Fibroblast of lung (primary cell): ENCODE data around the gene GSPT1.

ENCODE experiments used
- EZH2 ChIP-seq: IDR thresholded peaks from 2 replicates; pipeline ENCODE4 v1.5.1; 2012; ENCODE audit warnings: low read length, control low read depth, mild to moderate bottlenecking; ENCODE audit errors: missing control alignments
- TF ChIP-seq, protein P1 (sequence below), 2 donors: IDR thresholded peaks in 1 of 2; conservative IDR thresholded peaks in 1 of 2; 1 replicate in 1 of 2; 2 replicates in 1 of 2; pipeline ENCODE4 v1.5.1; 2011 to 2012; ENCODE audit warnings: low read length in 2 of 2, control low read depth in 1 of 2, inconsistent platforms in 1 of 2, low read depth in 1 of 2, mild to moderate bottlenecking in 1 of 2

DNA sequence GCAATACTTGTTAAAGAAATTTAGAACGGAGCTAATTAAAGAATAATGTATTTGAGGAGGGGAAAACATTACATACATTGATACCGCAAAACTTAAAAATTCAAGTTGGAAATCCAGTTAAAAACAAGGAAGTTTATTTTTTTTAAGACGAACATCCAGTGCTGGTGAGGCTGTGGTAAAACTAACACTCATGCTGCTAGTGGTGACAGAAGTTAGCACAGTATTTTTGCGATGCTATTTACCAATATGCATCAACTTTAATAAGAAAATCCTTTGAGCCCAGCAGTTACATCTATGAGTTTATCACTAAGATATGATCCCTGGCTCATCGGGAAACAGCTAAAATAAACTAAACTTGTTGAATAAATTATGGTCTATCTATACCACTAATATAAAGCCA is 31.7 kb downstream of the GSPT1 start:
- TF ChIP-seq, protein P1, sequence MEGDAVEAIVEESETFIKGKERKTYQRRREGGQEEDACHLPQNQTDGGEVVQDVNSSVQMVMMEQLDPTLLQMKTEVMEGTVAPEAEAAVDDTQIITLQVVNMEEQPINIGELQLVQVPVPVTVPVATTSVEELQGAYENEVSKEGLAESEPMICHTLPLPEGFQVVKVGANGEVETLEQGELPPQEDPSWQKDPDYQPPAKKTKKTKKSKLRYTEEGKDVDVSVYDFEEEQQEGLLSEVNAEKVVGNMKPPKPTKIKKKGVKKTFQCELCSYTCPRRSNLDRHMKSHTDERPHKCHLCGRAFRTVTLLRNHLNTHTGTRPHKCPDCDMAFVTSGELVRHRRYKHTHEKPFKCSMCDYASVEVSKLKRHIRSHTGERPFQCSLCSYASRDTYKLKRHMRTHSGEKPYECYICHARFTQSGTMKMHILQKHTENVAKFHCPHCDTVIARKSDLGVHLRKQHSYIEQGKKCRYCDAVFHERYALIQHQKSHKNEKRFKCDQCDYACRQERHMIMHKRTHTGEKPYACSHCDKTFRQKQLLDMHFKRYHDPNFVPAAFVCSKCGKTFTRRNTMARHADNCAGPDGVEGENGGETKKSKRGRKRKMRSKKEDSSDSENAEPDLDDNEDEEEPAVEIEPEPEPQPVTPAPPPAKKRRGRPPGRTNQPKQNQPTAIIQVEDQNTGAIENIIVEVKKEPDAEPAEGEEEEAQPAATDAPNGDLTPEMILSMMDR (conservative IDR thresholded peaks at IDR 0.05 in 1 of 2, IDR thresholded peaks at IDR 0.05 in 1 of 2; ENCODE audit: low read depth in 1 of 2, low read length in 2 of 2), result no peak
- TF ChIP-seq EZH2, result no peak
